Keratinocyte (primary cell): ENCODE measurements around the gene TPM1. TPM values are rescaled to one million over a fixed set of nuclear protein-coding genes. Genes with fewer than 3 reads are reported as not detected.

ENCODE experiments used
- DNase-seq: peaks from one replicate; pipeline ENCODE4 v3.0.0-alpha.2; 2011; ENCODE audit warnings: low read depth, missing footprints, low spot score
- FAIRE-seq: peaks from 2 replicates; lab custom pipeline; 2011; peaks lifted over from hg19 to GRCh38; lab: Jason Lieb, UNC
- H2AFZ ChIP-seq: 2 replicates; pipeline ENCODE4 v1.6.0; 2012; ENCODE audit warnings: low read length, control low read depth, inconsistent platforms; ENCODE audit not compliant: control insufficient read depth
- H3K27ac ChIP-seq: 2 replicates; pipeline ENCODE4 v1.5.1; 2011; ENCODE audit warnings: low read length; ENCODE audit not compliant: control insufficient read depth, insufficient read depth
- H3K27me3 ChIP-seq: 3 replicates; pipeline ENCODE4 v1.6.0; 2011; ENCODE audit warnings: low read length; ENCODE audit not compliant: control insufficient read depth, insufficient read depth; ENCODE audit errors: extremely low read depth
- H3K36me3 ChIP-seq, 2 experiments: 2 replicates in 1 of 2; 3 replicates in 1 of 2; pipeline ENCODE4 v1.5.1; 2011; ENCODE audit warnings: low read length in 2 of 2, mild to moderate bottlenecking in 1 of 2; ENCODE audit not compliant: control insufficient read depth in 2 of 2, insufficient read depth in 2 of 2; ENCODE audit errors: extremely low read depth in 1 of 2
- H3K4me1 ChIP-seq: 3 replicates; pipeline ENCODE4 v1.5.1; 2011; ENCODE audit warnings: low read length; ENCODE audit not compliant: control insufficient read depth, insufficient read depth; ENCODE audit errors: extremely low read depth
- H3K4me2 ChIP-seq: 3 replicates; pipeline ENCODE4 v1.6.0; 2011; ENCODE audit warnings: low read depth, low read length; ENCODE audit not compliant: control insufficient read depth, insufficient read depth; ENCODE audit errors: extremely low read depth
- H3K4me3 ChIP-seq, 3 experiments: fragments of 200-600 bp in 1 of 3; sonication (generic) in 1 of 3; 2 replicates in 2 of 3; 3 replicates in 1 of 3; pipeline ENCODE4 v1.5.1; 2011 to 2016; ENCODE audit warnings: low read length in 3 of 3, mild to moderate bottlenecking in 3 of 3, control low read depth in 2 of 3, inconsistent platforms in 1 of 3, low read depth in 1 of 3, mixed read lengths in 1 of 3, mixed run types in 1 of 3, moderate library complexity in 1 of 3; ENCODE audit not compliant: control insufficient read depth in 2 of 3, insufficient read depth in 2 of 3; ENCODE audit errors: extremely low read depth in 1 of 3
- H3K79me2 ChIP-seq: 2 replicates; pipeline ENCODE4 v1.6.0; 2012; ENCODE audit warnings: low read length; ENCODE audit not compliant: control insufficient read depth, insufficient read depth
- H3K9ac ChIP-seq: 3 replicates; pipeline ENCODE4 v1.6.0; 2011; ENCODE audit warnings: low read length; ENCODE audit not compliant: control insufficient read depth, insufficient read depth; ENCODE audit errors: extremely low read depth
- H3K9me1 ChIP-seq: 3 replicates; pipeline ENCODE4 v1.6.0; 2011; ENCODE audit warnings: low read length; ENCODE audit not compliant: control insufficient read depth, insufficient read depth; ENCODE audit errors: extremely low read depth
- H3K9me3 ChIP-seq: 2 replicates; pipeline ENCODE4 v1.5.1; 2012; ENCODE audit warnings: low read depth, low read length; ENCODE audit not compliant: control insufficient read depth
- H4K20me1 ChIP-seq: 3 replicates; pipeline ENCODE4 v1.6.0; 2011; ENCODE audit warnings: low read length; ENCODE audit not compliant: control insufficient read depth, insufficient read depth; ENCODE audit errors: extremely low read depth
- CTCF ChIP-seq, 3 experiments: IDR thresholded peaks in 1 of 3; conservative IDR thresholded peaks in 1 of 3; optimal IDR thresholded peaks in 1 of 3; 2 replicates in 2 of 3; 3 replicates in 1 of 3; pipeline versions ENCODE3 to v1.5.1; 2011; ENCODE audit warnings: low read length in 3 of 3, mild to moderate bottlenecking in 3 of 3, moderate library complexity in 2 of 3, control low read depth in 1 of 3, inconsistent platforms in 1 of 3; ENCODE audit not compliant: insufficient read depth in 2 of 3; ENCODE audit errors: extremely low read depth in 1 of 3
- EZH2 ChIP-seq: IDR thresholded peaks from one replicate; pipeline ENCODE4 v1.6.1; 2012; ENCODE audit warnings: inconsistent platforms, mild to moderate bottlenecking, low read length, moderate library complexity
- dilution Hi-C: fragments of 300-500 bp; cut with MboI; formaldehyde crosslinking; loops from one replicate; pipeline ENCODE4 v1.7.0; 2020; ENCODE audit warnings: low sequenced_read_pairs; ENCODE audit not compliant: extremely low pct_ligation_motif_present
- polyA plus RNA-seq, 5 experiments: library from polyadenylated mRNA; depleted of rRNA in 3 of 5; stranded (reverse) in 3 of 5; stranded (forward) in 1 of 5; unstranded in 1 of 5; fragments of >200 nt; gene quantifications; 1 replicate in 1 of 5; 2 replicates in 3 of 5; 3 replicates in 1 of 5; pipeline versions ENCODE4 v1.2.1 to v1.2.3, GENCODE V29; 2011 to 2012; ENCODE audit warnings: missing spikeins in 2 of 5, low read depth in 1 of 5, low replicate concordance in 1 of 5

The TPM1 gene
- polyA plus RNA-seq, 1 donor (not counting 4 experiments of a cell fraction or from before 2014, with no cell fraction given) = 370 TPM

- DNase-seq = no peak
- H3K4me3 ChIP-seq = no peak overlapping the region
- no peaks in the 10 kb centered on the region for H3K27me3 ChIP-seq
- no peak for FAIRE-seq
- H3K9me3 ChIP-seq = no peaks in the 10 kb centered on the region
- H3K4me1 ChIP-seq = no peaks in the 10 kb centered on the region
- H3K9ac ChIP-seq = no peak overlapping the region
- H3K36me3 ChIP-seq = peaks cover 36 to 48% of the 10 kb centered on the region in 2 experiments
- no peak overlapping the region for H2AFZ ChIP-seq
- no peaks in the 10 kb centered on the region for H3K9me1 ChIP-seq
- H4K20me1 ChIP-seq = no peaks in the 10 kb centered on the region
- no peak for TF ChIP-seq CTCF (optimal IDR thresholded peaks at IDR 0.05 in 1 of 3, IDR thresholded peaks at IDR 0.05 in 1 of 3, conservative IDR thresholded peaks at IDR 0.05 in 1 of 3; ENCODE audit: extremely low read depth in 1 of 3, insufficient read depth in 2 of 3, low read length in 3 of 3)
- no peak for TF ChIP-seq EZH2
- H3K27ac ChIP-seq = no peak overlapping the region
- no peak overlapping the region for H3K4me2 ChIP-seq
- dilution Hi-C loops = no loop called here
- H3K79me2 ChIP-seq = no peaks in the 10 kb centered on the region
These were observed 23.7 kb downstream of the TPM1 start for GRCh38 chr15:63066272-63066671.

- Histone ChIP-seq H3K79me2 (no peaks in the 10 kb centered on the region), H3K27ac (no peak overlapping the region), H3K36me3 (peaks cover 32 to 41% of the 10 kb centered on the region in 2 experiments), H3K4me3 (no peak overlapping the region), H2AFZ (no peak overlapping the region), H4K20me1 (no peaks in the 10 kb centered on the region), H3K4me2 (no peak overlapping the region), H3K27me3 (no peaks in the 10 kb centered on the region), H3K4me1 (no peaks in the 10 kb centered on the region), H3K9me1 (no peaks in the 10 kb centered on the region), H3K9ac (no peak overlapping the region), H3K9me3 (no peaks in the 10 kb centered on the region)
- dilution Hi-C loops = no loop called here
- no peak for FAIRE-seq
- no peak for DNase-seq
- TF ChIP-seq CTCF (optimal IDR thresholded peaks at IDR 0.05 in 1 of 3, IDR thresholded peaks at IDR 0.05 in 1 of 3, conservative IDR thresholded peaks at IDR 0.05 in 1 of 3; ENCODE audit: extremely low read depth in 1 of 3, insufficient read depth in 2 of 3, low read length in 3 of 3) = no peak
- no peak for TF ChIP-seq EZH2
These were observed 24.8 kb downstream of the TPM1 start for GRCh38 chr15:63067306-63067705.
